ENCODE data around the gene SGCD.

SGCD gene

DNA sequence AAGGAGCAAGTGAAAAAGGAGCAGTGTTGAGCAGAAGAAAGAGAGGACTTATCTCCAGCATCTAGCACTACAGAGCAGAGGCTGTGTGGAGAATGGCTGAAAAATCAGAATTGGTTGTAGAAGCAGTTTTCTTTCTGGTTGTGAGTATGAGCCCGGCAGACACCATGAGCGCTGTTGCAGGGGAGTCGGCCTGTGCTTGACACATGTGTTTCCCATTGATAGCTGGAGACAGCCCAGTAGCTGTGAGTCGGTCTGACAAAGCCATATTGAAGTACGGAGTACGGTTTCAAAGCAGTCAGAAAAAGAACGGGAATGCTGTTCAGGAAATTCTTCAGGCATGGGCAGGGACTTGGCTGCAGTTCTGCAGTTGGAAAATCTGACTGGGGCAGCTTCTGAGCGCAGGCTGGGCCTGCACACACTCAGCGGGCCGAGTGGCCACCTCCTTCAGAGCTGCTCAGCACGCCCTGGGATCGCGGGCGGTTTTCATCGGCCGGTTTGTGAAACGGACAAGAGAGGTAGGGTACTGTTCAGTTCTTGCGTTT is at the start of gene SGCD:
Gene SGCD, plus strand, starts transcription at position 447 of the 542 bp plus-strand sequence.
- no peaks in the 10 kb centered on the region for H4K20me1 ChIP-seq (ENCODE audit: insufficient read depth, low read length, poor library complexity, severe bottlenecking)
- H3K27me3 ChIP-seq (ENCODE audit: insufficient read depth, low read length, poor library complexity, severe bottlenecking), result no peaks in the 10 kb centered on the region
- no peaks in the 10 kb centered on the region for H3K4me1 ChIP-seq (ENCODE audit: insufficient read depth, low read length, poor library complexity, severe bottlenecking)
- no peaks in the 10 kb centered on the region for H3K79me2 ChIP-seq (ENCODE audit: insufficient read depth, low read length)
- no peak within 1 kb of the TSS for H3K9ac ChIP-seq (ENCODE audit: low read depth, low read length, poor library complexity, severe bottlenecking)
- no peak within 1 kb of the TSS for H2AFZ ChIP-seq (ENCODE audit: low read length)
- H3K36me3 ChIP-seq (ENCODE audit: insufficient read depth, low read length), result no peaks in the 10 kb centered on the region
- no peak within 1 kb of the TSS for H3K4me3 ChIP-seq (ENCODE audit: low read length, poor library complexity, severe bottlenecking)
- TF ChIP-seq EZH2phosphoT487 (IDR thresholded peaks at IDR 0.05; ENCODE audit: borderline replicate concordance), result no peak
- TF ChIP-seq, protein P1, sequence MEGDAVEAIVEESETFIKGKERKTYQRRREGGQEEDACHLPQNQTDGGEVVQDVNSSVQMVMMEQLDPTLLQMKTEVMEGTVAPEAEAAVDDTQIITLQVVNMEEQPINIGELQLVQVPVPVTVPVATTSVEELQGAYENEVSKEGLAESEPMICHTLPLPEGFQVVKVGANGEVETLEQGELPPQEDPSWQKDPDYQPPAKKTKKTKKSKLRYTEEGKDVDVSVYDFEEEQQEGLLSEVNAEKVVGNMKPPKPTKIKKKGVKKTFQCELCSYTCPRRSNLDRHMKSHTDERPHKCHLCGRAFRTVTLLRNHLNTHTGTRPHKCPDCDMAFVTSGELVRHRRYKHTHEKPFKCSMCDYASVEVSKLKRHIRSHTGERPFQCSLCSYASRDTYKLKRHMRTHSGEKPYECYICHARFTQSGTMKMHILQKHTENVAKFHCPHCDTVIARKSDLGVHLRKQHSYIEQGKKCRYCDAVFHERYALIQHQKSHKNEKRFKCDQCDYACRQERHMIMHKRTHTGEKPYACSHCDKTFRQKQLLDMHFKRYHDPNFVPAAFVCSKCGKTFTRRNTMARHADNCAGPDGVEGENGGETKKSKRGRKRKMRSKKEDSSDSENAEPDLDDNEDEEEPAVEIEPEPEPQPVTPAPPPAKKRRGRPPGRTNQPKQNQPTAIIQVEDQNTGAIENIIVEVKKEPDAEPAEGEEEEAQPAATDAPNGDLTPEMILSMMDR (conservative IDR thresholded peaks at IDR 0.05; ENCODE audit: low read length), result no peak
- no peaks in the 10 kb centered on the region for H3K9me2 ChIP-seq (replicated peaks; ENCODE audit: low read depth, low read length)
- H3K9me3 ChIP-seq (ENCODE audit: insufficient read depth, low read depth, low read length), result no peaks in the 10 kb centered on the region
- H3K4me2 ChIP-seq (ENCODE audit: low read depth, low read length, poor library complexity, severe bottlenecking), result no peak within 1 kb of the TSS
- H3F3A ChIP-seq (ENCODE audit: low read depth), result no peaks in the 10 kb centered on the region

DNA sequence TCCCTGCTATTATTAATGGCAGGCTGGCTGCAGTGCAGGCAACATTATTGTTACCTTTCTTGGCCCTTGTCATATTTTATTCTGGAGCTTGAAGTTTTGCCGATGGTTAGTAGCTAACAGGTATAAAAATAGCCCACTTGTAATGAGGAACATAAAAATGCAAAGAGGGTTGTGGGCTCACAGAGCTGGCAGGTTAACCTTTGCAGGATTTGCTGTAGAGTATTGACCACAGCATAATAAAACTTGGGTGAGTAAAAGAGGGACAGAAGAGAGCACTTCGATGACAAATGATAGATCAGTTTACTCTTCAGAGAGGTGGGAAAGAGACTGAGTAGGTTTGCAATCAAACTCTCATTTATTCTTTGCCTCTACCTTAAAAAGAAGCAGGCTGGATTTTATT is 49.7 kb upstream of the SGCD start:
- Histone ChIP-seq H3K4me2 (ENCODE audit: low read depth, low read length, poor library complexity, severe bottlenecking) (no peak overlapping the region), H3K36me3 (ENCODE audit: insufficient read depth, low read length) (no peaks in the 10 kb centered on the region), H3K9ac (ENCODE audit: low read depth, low read length, poor library complexity, severe bottlenecking) (no peak overlapping the region), H3K4me3 (ENCODE audit: low read length, poor library complexity, severe bottlenecking) (no peak overlapping the region), H4K20me1 (ENCODE audit: insufficient read depth, low read length, poor library complexity, severe bottlenecking) (no peaks in the 10 kb centered on the region), H3F3A (ENCODE audit: low read depth) (no peaks in the 10 kb centered on the region), H3K9me3 (ENCODE audit: insufficient read depth, low read depth, low read length) (no peaks in the 10 kb centered on the region), H3K79me2 (ENCODE audit: insufficient read depth, low read length) (no peaks in the 10 kb centered on the region), H3K27me3 (ENCODE audit: insufficient read depth, low read length, poor library complexity, severe bottlenecking) (no peaks in the 10 kb centered on the region), H3K4me1 (ENCODE audit: insufficient read depth, low read length, poor library complexity, severe bottlenecking) (no peaks in the 10 kb centered on the region), H2AFZ (ENCODE audit: low read length) (no peak overlapping the region), H3K9me2 (replicated peaks; ENCODE audit: low read depth, low read length) (no peaks in the 10 kb centered on the region)
- TF ChIP-seq, protein P1 (conservative IDR thresholded peaks at IDR 0.05; ENCODE audit: low read length), result no peak
- no peak for TF ChIP-seq EZH2phosphoT487 (IDR thresholded peaks at IDR 0.05; ENCODE audit: borderline replicate concordance)

DNA sequence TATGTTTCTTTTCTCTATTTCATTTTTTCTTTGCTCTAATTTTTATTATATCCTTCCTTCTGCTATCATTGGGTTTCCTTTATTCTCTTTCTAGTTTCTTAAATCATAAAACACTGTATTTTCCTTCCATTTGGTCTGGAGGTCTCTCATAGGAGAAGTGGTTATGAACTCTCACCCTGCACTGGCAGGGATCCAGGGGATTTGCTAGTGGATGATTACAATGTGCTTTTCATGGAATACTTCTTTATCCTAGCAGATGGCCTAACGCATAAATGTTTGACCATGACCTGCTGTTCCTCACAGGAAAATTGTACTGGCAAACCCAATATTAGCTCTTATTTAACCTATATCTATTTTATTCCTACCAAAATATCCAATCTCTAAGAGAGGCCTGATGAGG is 31.5 kb upstream of the SGCD start:
- H3K79me2 ChIP-seq (ENCODE audit: insufficient read depth, low read length), result no peaks in the 10 kb centered on the region
- no peaks in the 10 kb centered on the region for H3K36me3 ChIP-seq (ENCODE audit: insufficient read depth, low read length)
- H3K27me3 ChIP-seq (ENCODE audit: insufficient read depth, low read length, poor library complexity, severe bottlenecking), result no peaks in the 10 kb centered on the region
- no peaks in the 10 kb centered on the region for H3F3A ChIP-seq (ENCODE audit: low read depth)
- H2AFZ ChIP-seq (ENCODE audit: low read length), result no peak overlapping the region
- no peaks in the 10 kb centered on the region for H3K9me2 ChIP-seq (replicated peaks; ENCODE audit: low read depth, low read length)
- no peak overlapping the region for H3K9ac ChIP-seq (ENCODE audit: low read depth, low read length, poor library complexity, severe bottlenecking)
- no peaks in the 10 kb centered on the region for H3K4me1 ChIP-seq (ENCODE audit: insufficient read depth, low read length, poor library complexity, severe bottlenecking)
- H3K9me3 ChIP-seq (ENCODE audit: insufficient read depth, low read depth, low read length), result no peaks in the 10 kb centered on the region
- H3K4me3 ChIP-seq (ENCODE audit: low read length, poor library complexity, severe bottlenecking), result no peak overlapping the region
- no peak overlapping the region for H3K4me2 ChIP-seq (ENCODE audit: low read depth, low read length, poor library complexity, severe bottlenecking)
- no peaks in the 10 kb centered on the region for H4K20me1 ChIP-seq (ENCODE audit: insufficient read depth, low read length, poor library complexity, severe bottlenecking)
- TF ChIP-seq, protein P1 (conservative IDR thresholded peaks at IDR 0.05; ENCODE audit: low read length), result no peak
- no peak for TF ChIP-seq EZH2phosphoT487 (IDR thresholded peaks at IDR 0.05; ENCODE audit: borderline replicate concordance)

All from Loucy (cell line).